Spleen (tissue), 11 donors: Measurements from ENCODE around the gene RAPGEF3. TPM values are rescaled to one million over a fixed set of nuclear protein-coding genes. Genes with fewer than 3 reads are reported as not detected.

ENCODE experiments used
- DNase-seq: peaks from one replicate; pipeline ENCODE4 v3.0.0-alpha.2; 2020
- H3K27ac ChIP-seq, 8 donors: fragments of 200-600 bp; sonication (generic) in 7 of 8; 1 replicate in 4 of 8; 2 replicates in 4 of 8; pipeline versions ENCODE4 v1.5.0 to v1.8.0; 2016 to 2021; ENCODE audit warnings: inconsistent platforms in 4 of 8, mild to moderate bottlenecking in 4 of 8, moderate library complexity in 1 of 8
- H3K27me3 ChIP-seq, 7 donors: fragments of 200-600 bp; sonication (generic) in 6 of 7; replicated peaks in 1 of 7; 1 replicate in 4 of 7; 2 replicates in 3 of 7; pipeline versions ENCODE4 v1.5.0 to v1.8.0; 2016 to 2021; ENCODE audit warnings: inconsistent platforms in 3 of 7, mild to moderate bottlenecking in 1 of 7
- H3K36me3 ChIP-seq, 6 donors: fragments of 200-600 bp; sonication (generic) in 5 of 6; 1 replicate in 4 of 6; 2 replicates in 2 of 6; pipeline versions ENCODE4 v1.5.0 to v1.8.0; 2016 to 2021; ENCODE audit warnings: inconsistent platforms in 2 of 6
- H3K4me1 ChIP-seq, 6 donors: fragments of 200-600 bp; sonication (generic) in 5 of 6; 1 replicate in 3 of 6; 2 replicates in 3 of 6; pipeline versions ENCODE4 v1.5.0 to v1.8.0; 2016 to 2021; ENCODE audit warnings: inconsistent platforms in 3 of 6
- H3K4me3 ChIP-seq, 8 donors: fragments of 200-600 bp; sonication (generic) in 7 of 8; 1 replicate in 4 of 8; 2 replicates in 4 of 8; pipeline versions ENCODE4 v1.5.0 to v1.8.0; 2016 to 2021; ENCODE audit warnings: inconsistent platforms in 4 of 8, mild to moderate bottlenecking in 4 of 8, moderate library complexity in 2 of 8
- H3K9me3 ChIP-seq, 8 donors: fragments of 200-600 bp; sonication (generic) in 7 of 8; 1 replicate in 4 of 8; 2 replicates in 4 of 8; pipeline versions ENCODE4 v1.5.0 to v1.8.0; 2016 to 2021; ENCODE audit warnings: inconsistent platforms in 4 of 8
- CTCF ChIP-seq, 11 experiments: fragments of 200-600 bp in 7 of 11; fragments of 450-650 bp in 4 of 11; sonication (generic) in 4 of 11; IDR thresholded peaks in 8 of 11; conservative IDR thresholded peaks in 3 of 11; 1 replicate in 7 of 11; 2 replicates in 4 of 11; pipeline versions ENCODE4 v1.4.0 to v1.8.0; 2016 to 2021; ENCODE audit warnings: antibody characterized with exemption in 11 of 11, inconsistent platforms in 4 of 11, mild to moderate bottlenecking in 1 of 11
- POLR2A ChIP-seq, 3 donors: fragments of 450-650 bp; IDR thresholded peaks; one replicate each; pipeline ENCODE4 v1.5.1; 2017; ENCODE audit warnings: antibody characterized with exemption in 3 of 3, mild to moderate bottlenecking in 1 of 3
- POLR2AphosphoS5 ChIP-seq, 3 donors: sonication (generic); formaldehyde crosslinking; IDR thresholded peaks; one replicate each; pipeline ENCODE4 v1.5.1; 2017; ENCODE audit warnings: antibody characterized with exemption in 3 of 3
- WGBS, 5 donors: extraction: QIAGEN DNeasy Blood & Tissue Kit in 3 of 5; methylation state at CpG; one replicate each; pipeline versions ENCODE4 v1.1.5 to v1.1.7; 2013 to 2018; 5-methylcytosine and 5-hydroxymethylcytosine counted together
- intact Hi-C: fragments of 100-400 bp; cut with DNase I; formaldehyde crosslinking; loops from one replicate; pipeline ENCODE4 v1.15.0; 2023; ENCODE audit warnings: low total_unique reads
- polyA plus RNA-seq, 3 donors: library from polyadenylated mRNA; stranded (reverse); fragments of 200-250 nt; gene quantifications; one replicate each; pipeline ENCODE4 v1.2.1, GENCODE V29; 2013
- total RNA-seq, 7 donors: library from RNA; depleted of rRNA in 3 of 7; stranded (reverse); fragments of >200 nt in 3 of 7; fragmentation: NEBNext Ultra II Directional in 4 of 7; extraction: Animal tissue kit (Norgen Biotek cat#: 25700) in 4 of 7; gene quantifications; one replicate each; pipeline versions ENCODE4 v1.1.0 to v1.2.1, GENCODE V29; 2016 to 2021
- donor health status: healthy with polysubstance abuse.
- donor health status: DM: no; HTN: no; CAD: no; lungs with moderate emphysema.
- donor health status: DM: no; HTN: no; CAD: no.
- donor health status: Bipolar disorder and iron deficiency.
- donor health status: healthy.
- donor health status: DM: no; HTN: no; CAD: no.
- donor health status: DM: yes; HTN: yes; CAD: no.

The RAPGEF3 gene
- total and polyA plus RNA-seq, 10 donors, result 21.4 to 116 (median 58.7) TPM

- peaks cover 9 to 51% (median 33%) of the 10 kb centered on the region in 6 donors for H3K4me1 ChIP-seq
- H3K4me3 ChIP-seq, result no peak overlapping the region
- no peaks in the 10 kb centered on the region for H3K36me3 ChIP-seq
- no peak for TF ChIP-seq CTCF (IDR thresholded peaks at IDR 0.05 in 8 of 11, conservative IDR thresholded peaks at IDR 0.05 in 3 of 11)
- TF ChIP-seq POLR2A (IDR thresholded peaks at IDR 0.05), result no peak
- TF ChIP-seq POLR2AphosphoS5 (IDR thresholded peaks at IDR 0.05), result no peak
- intact Hi-C loops, result loop anchor here (5.0 kb wide), 1 partner anchor 52 kb away; no protein-coding TSS in a partner anchor
- no peaks in the 10 kb centered on the region for H3K9me3 ChIP-seq
- 85 to 94% (median 88%) methylated on average over 4 of the region's 4 CpGs for WGBS, 5 donors
- no peak for DNase-seq
- H3K27ac ChIP-seq, result peak overlapping the region in 1 of 8 donors; percentile 14
- H3K27me3 ChIP-seq, result no peaks in the 10 kb centered on the region
Measured at GRCh38 chr12:47769234-47770085, 10.8 kb upstream of the RAPGEF3 start.

- Histone ChIP-seq H3K4me1 (peaks cover 4 to 51% (median 30%) of the 10 kb centered on the region in 6 donors), H3K27me3 (no peaks in the 10 kb centered on the region), H3K36me3 (no peaks in the 10 kb centered on the region), H3K27ac (no peak overlapping the region), H3K9me3 (no peaks in the 10 kb centered on the region), H3K4me3 (no peak overlapping the region)
- WGBS, 5 donors, result 78 to 87% (median 85%) methylated on average over 2 of the region's 2 CpGs
- no peak for DNase-seq
- TF ChIP-seq CTCF (IDR thresholded peaks at IDR 0.05 in 8 of 11, conservative IDR thresholded peaks at IDR 0.05 in 3 of 11) (no peak), POLR2A (IDR thresholded peaks at IDR 0.05) (no peak), POLR2AphosphoS5 (IDR thresholded peaks at IDR 0.05) (no peak)
- intact Hi-C loops, result loop anchor here (5.0 kb wide), 1 partner anchor 51 kb away; no protein-coding TSS in a partner anchor
Measured at GRCh38 chr12:47768323-47768811, 9.7 kb upstream of the RAPGEF3 start.

GRCh38 chr12:47767216-47767724, 8.6 kb upstream of the RAPGEF3 start:
- Histone ChIP-seq H3K36me3 (no peaks in the 10 kb centered on the region), H3K9me3 (no peaks in the 10 kb centered on the region), H3K4me1 (peaks cover 0 to 55% (median 31%) of the 10 kb centered on the region in 6 donors), H3K27me3 (no peaks in the 10 kb centered on the region), H3K4me3 (no peak overlapping the region), H3K27ac (no peak overlapping the region)
- intact Hi-C loops, result loop anchor here (5.0 kb wide), 1 partner anchor 50 kb away; no protein-coding TSS in a partner anchor
- peak; percentile 83 for DNase-seq
- TF ChIP-seq CTCF (IDR thresholded peaks at IDR 0.05 in 8 of 11, conservative IDR thresholded peaks at IDR 0.05 in 3 of 11) (peak; percentile 16 to 72 (median 66)), POLR2AphosphoS5 (IDR thresholded peaks at IDR 0.05) (no peak)
- WGBS, 5 donors, result 47 to 58% (median 53%) methylated on average over 4 of the region's 4 CpGs
